HCT116 (cell line): ENCODE measurements around the gene MCCD1. TPM values are rescaled to one million over a fixed set of nuclear protein-coding genes. Genes with fewer than 3 reads are reported as not detected.

Experiments used
- ATAC-seq: fragments of 200-7000 bp; cut with Tn5 transposase; 2 replicates; pipeline ENCODE4 v1.9.1; 2020; ENCODE audit warnings: mild to moderate bottlenecking, moderate library complexity
- BruUV-seq: library from RNA; stranded (reverse); fragments of 400-500 nt; replicated peaks from 2 replicates; lab custom pipeline; 2021; lab: Mats Ljungman, UMichigan
- CTCF ChIA-PET: fragments of 300-600 bp; sonication (Branson Sonifier 250); formaldehyde crosslinking; loops from one replicate; lab custom pipeline; 2021; ENCODE audit warnings: antibody characterized with exemption; lab: Charles Lee
- POLR2A ChIA-PET: fragments of 300-600, 350-600 bp; sonication (Branson Sonifier 250); formaldehyde crosslinking; loops from one replicate; lab custom pipeline; 2021; ENCODE audit warnings: antibody characterized with exemption; lab: Charles Lee
- RAD21 ChIA-PET, 2 experiments: fragments of 300-600 bp; sonication (Branson Sonifier 250); formaldehyde crosslinking; loops; one replicate each; lab custom pipeline; 2023; ENCODE audit warnings: low total read pairs in 2 of 2; ENCODE audit not compliant: uncharacterized antibody in 2 of 2, unreplicated experiment in 2 of 2, low non-redundant PET in 1 of 2; lab: Charles Lee
- DNase-seq: peaks from one replicate; pipeline ENCODE4 v3.0.0-alpha.2; 2010; ENCODE audit warnings: low read depth, low spot score
- H2AFZ ChIP-seq: fragments of 200-600 bp; shearing (Covaris generic), sonication (generic); 2 replicates; pipeline ENCODE4 v1.6.1; 2017; ENCODE audit warnings: low read depth, mixed run types, mixed read lengths, antibody characterized with exemption, low read length; ENCODE audit not compliant: poor library complexity, severe bottlenecking
- H3K27ac ChIP-seq: 2 replicates; pipeline ENCODE4 v1.5.1; 2012; ENCODE audit warnings: low read depth, low read length
- H3K27me3 ChIP-seq: fragments of 200-600 bp; sonication (generic); 2 replicates; pipeline ENCODE4 v1.6.1; 2016; ENCODE audit warnings: mixed run types, low read length, mixed read lengths; ENCODE audit not compliant: insufficient read depth
- H3K36me3 ChIP-seq, 2 experiments: fragments of 200-500 bp in 1 of 2; fragments of 200-600 bp in 1 of 2; sonication (Bioruptor generic) in 1 of 2; sonication (generic) in 1 of 2; 2 replicates each; pipeline versions ENCODE4 v1.5.1 to v1.6.1; 2014 to 2016; ENCODE audit warnings: low read length in 2 of 2, inconsistent platforms in 1 of 2, mixed read lengths in 1 of 2, mixed run types in 1 of 2; ENCODE audit not compliant: insufficient read depth in 2 of 2, control insufficient read depth in 1 of 2
- H3K4me1 ChIP-seq, 2 experiments: fragments of 200-600 bp in 1 of 2; sonication (generic) in 1 of 2; 2 replicates each; pipeline versions ENCODE4 v1.5.1 to v1.6.1; 2012 to 2017; ENCODE audit warnings: low read length in 2 of 2, inconsistent platforms in 1 of 2, mild to moderate bottlenecking in 1 of 2, mixed read lengths in 1 of 2, mixed run types in 1 of 2, moderate library complexity in 1 of 2; ENCODE audit not compliant: insufficient read depth in 2 of 2, control insufficient read depth in 1 of 2
- H3K4me2 ChIP-seq: fragments of 200-600 bp; sonication (generic); 2 replicates; pipeline ENCODE4 v1.6.1; 2017; ENCODE audit warnings: mixed run types, low read length, mixed read lengths
- H3K4me3 ChIP-seq, 2 experiments: fragments of 200-600 bp in 1 of 2; sonication (generic) in 1 of 2; replicated peaks in 1 of 2; 2 replicates each; pipeline ENCODE4 v1.5.1; 2011 to 2016; ENCODE audit warnings: low read length in 2 of 2, control low read depth in 1 of 2, low read depth in 1 of 2, mild to moderate bottlenecking in 1 of 2, mixed read lengths in 1 of 2, mixed run types in 1 of 2
- H3K79me2 ChIP-seq: fragments of 200-600 bp; sonication (generic); 2 replicates; pipeline ENCODE4 v1.6.1; 2017; ENCODE audit warnings: mild to moderate bottlenecking, mixed run types, low read length, moderate library complexity, mixed read lengths; ENCODE audit not compliant: insufficient read depth
- H3K9ac ChIP-seq: fragments of 200-600 bp; sonication (generic); 2 replicates; pipeline ENCODE4 v1.6.1; 2016; ENCODE audit warnings: low read length, mixed read lengths
- H3K9me2 ChIP-seq: fragments of 200-600 bp; sonication (generic), shearing (Covaris generic); 2 replicates; pipeline ENCODE4 v1.6.1; 2017; ENCODE audit warnings: mixed run types, mild to moderate bottlenecking, moderate library complexity; ENCODE audit not compliant: insufficient read depth
- H3K9me3 ChIP-seq, 2 experiments: fragments of 200-500 bp in 1 of 2; fragments of 200-600 bp in 1 of 2; sonication (Bioruptor generic) in 1 of 2; sonication (generic) in 1 of 2; 2 replicates each; pipeline ENCODE4 v1.6.1; 2014 to 2017; ENCODE audit warnings: low read length in 2 of 2, mixed read lengths in 2 of 2, inconsistent platforms in 1 of 2, low read depth in 1 of 2, mild to moderate bottlenecking in 1 of 2, mixed run types in 1 of 2, moderate library complexity in 1 of 2; ENCODE audit not compliant: control insufficient read depth in 1 of 2, insufficient read depth in 1 of 2
- H4K20me1 ChIP-seq: fragments of 200-600 bp; sonication (generic), shearing (Covaris generic); 2 replicates; pipeline ENCODE4 v1.6.1; 2017; ENCODE audit warnings: mixed run types, mild to moderate bottlenecking, moderate library complexity; ENCODE audit not compliant: insufficient read depth
- CBX3 ChIP-seq: IDR thresholded peaks from 2 replicates; pipeline ENCODE4 v1.6.1; 2012; ENCODE audit warnings: low read depth
- RAD21 ChIP-seq: IDR thresholded peaks from 2 replicates; pipeline ENCODE4 v1.6.1; 2012; ENCODE audit warnings: low read depth, mild to moderate bottlenecking
- YY1 ChIP-seq: IDR thresholded peaks from 2 replicates; pipeline ENCODE4 v1.6.1; 2011; ENCODE audit warnings: low read length, low read depth, moderate library complexity, mild to moderate bottlenecking; ENCODE audit not compliant: insufficient replicate concordance; ENCODE audit errors: extremely low read depth
- intact Hi-C: fragments of 100-400 bp; cut with micrococcal nuclease; formaldehyde crosslinking; loops from 2 replicates; pipeline ENCODE4 v1.10.0; 2022
- total RNA-seq: library from RNA; stranded (reverse); gene quantifications from one replicate; pipeline ENCODE4 v1.2.1, GENCODE V29; 2021; ENCODE audit not compliant: unreplicated experiment
- TF ChIP-seq, protein P1 (sequence below), 3 experiments: fragments of 200-600 bp in 1 of 3; sonication (generic) in 1 of 3; IDR thresholded peaks in 2 of 3; conservative IDR thresholded peaks in 1 of 3; 2 replicates each; pipeline ENCODE4 v1.5.1; 2012 to 2017; ENCODE audit warnings: low read depth in 2 of 3, low read length in 2 of 3, antibody characterized with exemption in 1 of 3, borderline replicate concordance in 1 of 3, control low read depth in 1 of 3, mild to moderate bottlenecking in 1 of 3, mixed read lengths in 1 of 3, mixed run types in 1 of 3, moderate library complexity in 1 of 3; ENCODE audit not compliant: insufficient read depth in 1 of 3

The MCCD1 gene
- total RNA-seq, 1 experiment from 2014 or later, result not detected

DNA sequence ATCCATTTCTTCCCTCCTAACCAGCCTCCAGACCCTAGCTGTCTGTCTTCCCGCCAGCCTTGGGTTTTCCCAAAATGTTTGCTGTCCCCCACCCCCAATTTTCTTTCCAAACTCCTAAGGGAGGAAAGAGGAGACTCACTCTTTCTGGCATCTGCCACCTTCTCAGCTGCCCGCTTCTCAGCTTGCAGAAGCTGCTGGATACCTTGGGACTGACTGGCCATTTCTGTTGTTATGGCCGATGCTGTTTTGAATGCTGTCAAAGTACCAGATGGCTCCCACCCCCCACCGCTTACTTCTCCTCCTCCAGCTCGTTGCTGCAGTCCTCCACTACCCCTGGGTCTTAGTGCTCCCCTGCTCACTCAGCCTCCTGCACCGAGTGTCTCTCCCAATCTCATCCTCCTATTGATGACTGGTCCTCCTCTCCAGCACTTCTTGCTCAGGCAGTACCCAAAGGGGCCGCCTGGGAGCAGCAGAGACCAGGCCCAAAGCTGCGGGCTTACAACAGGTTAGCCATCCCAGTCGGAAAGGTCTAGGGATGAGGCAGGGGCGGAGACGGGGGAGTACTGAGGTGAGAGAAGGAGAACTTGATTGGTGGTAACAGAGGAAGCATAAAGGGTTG, 17.7 kb downstream of the MCCD1 start, which contains the start of gene ATP6V1G2:
Gene ATP6V1G2 (minus strand): TSS at position 270 of the 619 bp plus-strand sequence. CDS start 49 bp downstream, at position 221.
- no peak for TF ChIP-seq RAD21
- no peak for TF ChIP-seq CBX3
- TF ChIP-seq, protein P1, sequence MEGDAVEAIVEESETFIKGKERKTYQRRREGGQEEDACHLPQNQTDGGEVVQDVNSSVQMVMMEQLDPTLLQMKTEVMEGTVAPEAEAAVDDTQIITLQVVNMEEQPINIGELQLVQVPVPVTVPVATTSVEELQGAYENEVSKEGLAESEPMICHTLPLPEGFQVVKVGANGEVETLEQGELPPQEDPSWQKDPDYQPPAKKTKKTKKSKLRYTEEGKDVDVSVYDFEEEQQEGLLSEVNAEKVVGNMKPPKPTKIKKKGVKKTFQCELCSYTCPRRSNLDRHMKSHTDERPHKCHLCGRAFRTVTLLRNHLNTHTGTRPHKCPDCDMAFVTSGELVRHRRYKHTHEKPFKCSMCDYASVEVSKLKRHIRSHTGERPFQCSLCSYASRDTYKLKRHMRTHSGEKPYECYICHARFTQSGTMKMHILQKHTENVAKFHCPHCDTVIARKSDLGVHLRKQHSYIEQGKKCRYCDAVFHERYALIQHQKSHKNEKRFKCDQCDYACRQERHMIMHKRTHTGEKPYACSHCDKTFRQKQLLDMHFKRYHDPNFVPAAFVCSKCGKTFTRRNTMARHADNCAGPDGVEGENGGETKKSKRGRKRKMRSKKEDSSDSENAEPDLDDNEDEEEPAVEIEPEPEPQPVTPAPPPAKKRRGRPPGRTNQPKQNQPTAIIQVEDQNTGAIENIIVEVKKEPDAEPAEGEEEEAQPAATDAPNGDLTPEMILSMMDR (IDR thresholded peaks at IDR 0.05 in 2 of 3, conservative IDR thresholded peaks at IDR 0.05 in 1 of 3; ENCODE audit: borderline replicate concordance in 1 of 3, insufficient read depth in 1 of 3, low read depth in 2 of 3, low read length in 2 of 3), result peak in 2 of 3 experiments; percentile 99; a peak in 4 of 6 replicates
- peak; percentile 56 for TF ChIP-seq YY1
- H3K36me3 ChIP-seq, result peaks cover 4 to 13% of the 10 kb centered on the region in 2 experiments; a peak in 2 of 4 replicates
- peak within 1 kb of the TSS; percentile 86 for H3K9ac ChIP-seq
- peak within 1 kb of the TSS; percentile 51 to 67 for H3K4me3 ChIP-seq
- peak within 1 kb of the TSS; percentile 50; the same call in 1 of the 2 replicates for H3K27ac ChIP-seq
- H3K9me3 ChIP-seq, result no peaks in the 10 kb centered on the region
- H3K4me2 ChIP-seq, result peak within 1 kb of the TSS; percentile 87
- ChIA-PET CTCF (interaction anchor here (0.6 to 5.0 kb wide), 7 partner anchors 31 to 406 kb away, joined by 3 to 78 read pairs (median 5); partner anchors contain the start of gene C6orf47), RAD21 (interaction anchor here (0.6 to 2.1 kb wide), 4 partner anchors 37 to 118 kb away, joined by 3 to 11 read pairs (median 6); partner anchors contain the start of gene GPANK1 (in 1 of the 2)), POLR2A (interaction anchor here (0.9 to 1.9 kb wide), 8 partner anchors 36 to 316 kb away, joined by 3 to 7 read pairs (median 4); partner anchors contain the start of genes GPANK1, LTB and NEU1)
- BruUV-seq, result no TSS peak
- no peaks in the 10 kb centered on the region for H3K9me2 ChIP-seq
- no peak within 1 kb of the TSS for H2AFZ ChIP-seq
- no peaks in the 10 kb centered on the region for H3K27me3 ChIP-seq
- DNase-seq (peak; percentile 94), ATAC-seq (peak; percentile 77)
- intact Hi-C loops, result loop anchor here (1.0 to 10.0 kb wide), 6 partner anchors 52 to 288 kb away; partner anchors contain the start of genes BAG6, GPANK1 and PRRC2A
- H3K79me2 ChIP-seq, result peaks cover 27% of the 10 kb centered on the region
- peaks cover 19 to 30% of the 10 kb centered on the region in 2 experiments for H3K4me1 ChIP-seq
- H4K20me1 ChIP-seq, result no peaks in the 10 kb centered on the region
